ENCODE measurements around the gene BANP. TPM values are rescaled to one million over a fixed set of nuclear protein-coding genes. Genes with fewer than 3 reads are reported as not detected.

Gene BANP
- total RNA-seq, 1 experiment from 2014 or later: 37.2 TPM

DNA sequence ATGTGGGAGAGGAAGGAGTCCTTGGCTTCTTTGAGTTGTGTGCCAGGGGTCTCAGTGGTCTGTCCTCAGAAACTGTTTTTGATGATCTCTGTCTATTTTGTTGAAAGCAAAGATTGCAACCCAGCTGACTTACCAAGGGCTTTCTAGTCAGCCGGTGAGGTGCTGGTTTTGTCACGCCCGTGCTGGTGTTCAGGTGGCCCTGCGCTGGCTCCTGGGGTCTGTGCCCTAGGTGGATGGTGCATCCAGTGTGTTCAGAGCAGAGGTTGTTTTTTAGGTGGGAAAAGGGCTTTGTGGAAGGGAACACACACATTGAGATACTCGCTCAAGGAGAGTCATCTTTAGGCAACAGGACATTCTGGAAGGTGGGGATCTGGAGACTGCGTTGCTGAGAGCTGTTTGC lies 51.0 kb downstream of the BANP start:
- H3K4me2 ChIP-seq (ENCODE audit: low read length): no peak overlapping the region
- BruUV-seq (replicated peaks): no TSS peak
- POLR2A ChIA-PET: no interaction called here
- no peak overlapping the region for H3K27ac ChIP-seq (ENCODE audit: low read depth, low read length)
- H3K9ac ChIP-seq (ENCODE audit: low read length): no peak overlapping the region
- H3K9me2 ChIP-seq (ENCODE audit: insufficient read depth): no peaks in the 10 kb centered on the region
- H3K36me3 ChIP-seq (ENCODE audit: control insufficient read depth in 1 of 2, insufficient read depth in 2 of 2, low read length in 2 of 2): peaks cover 0 to 4% of the 10 kb centered on the region in 2 experiments; a peak in 3 of 4 replicates
- no peaks in the 10 kb centered on the region for H4K20me1 ChIP-seq (ENCODE audit: insufficient read depth)
- ATAC-seq: no peak
- no peaks in the 10 kb centered on the region for H3K27me3 ChIP-seq (ENCODE audit: insufficient read depth, low read length)
- H3K79me2 ChIP-seq (ENCODE audit: insufficient read depth, low read length): no peaks in the 10 kb centered on the region
- RAD21 ChIA-PET (ENCODE audit: low non-redundant PET in 1 of 2, low total read pairs in 2 of 2, uncharacterized antibody in 2 of 2, unreplicated experiment in 2 of 2): no interaction called here
- H3K9me3 ChIP-seq (ENCODE audit: control insufficient read depth in 1 of 2, insufficient read depth in 1 of 2, low read depth in 1 of 2, low read length in 2 of 2): no peaks in the 10 kb centered on the region
- CTCF ChIA-PET: no interaction called here
- H2AFZ ChIP-seq (ENCODE audit: low read depth, low read length, poor library complexity, severe bottlenecking): no peak overlapping the region
- intact Hi-C loops (cut with micrococcal nuclease): no loop called here
- no peak for TF ChIP-seq ZNF274 (IDR thresholded peaks at IDR 0.05; ENCODE audit: low read depth, low read length)
- no peak for TF ChIP-seq YY1 (IDR thresholded peaks at IDR 0.05; ENCODE audit: extremely low read depth, insufficient replicate concordance, low read depth, low read length)
- no peak for TF ChIP-seq EGR1 (IDR thresholded peaks at IDR 0.05; ENCODE audit: low read depth)
- no peak for TF ChIP-seq CEBPB (IDR thresholded peaks at IDR 0.05; ENCODE audit: low read depth)
- TF ChIP-seq ZFX (IDR thresholded peaks at IDR 0.05): no peak
- TF ChIP-seq SIN3A (IDR thresholded peaks at IDR 0.05; ENCODE audit: low read depth): no peak
- TF ChIP-seq, protein P1, sequence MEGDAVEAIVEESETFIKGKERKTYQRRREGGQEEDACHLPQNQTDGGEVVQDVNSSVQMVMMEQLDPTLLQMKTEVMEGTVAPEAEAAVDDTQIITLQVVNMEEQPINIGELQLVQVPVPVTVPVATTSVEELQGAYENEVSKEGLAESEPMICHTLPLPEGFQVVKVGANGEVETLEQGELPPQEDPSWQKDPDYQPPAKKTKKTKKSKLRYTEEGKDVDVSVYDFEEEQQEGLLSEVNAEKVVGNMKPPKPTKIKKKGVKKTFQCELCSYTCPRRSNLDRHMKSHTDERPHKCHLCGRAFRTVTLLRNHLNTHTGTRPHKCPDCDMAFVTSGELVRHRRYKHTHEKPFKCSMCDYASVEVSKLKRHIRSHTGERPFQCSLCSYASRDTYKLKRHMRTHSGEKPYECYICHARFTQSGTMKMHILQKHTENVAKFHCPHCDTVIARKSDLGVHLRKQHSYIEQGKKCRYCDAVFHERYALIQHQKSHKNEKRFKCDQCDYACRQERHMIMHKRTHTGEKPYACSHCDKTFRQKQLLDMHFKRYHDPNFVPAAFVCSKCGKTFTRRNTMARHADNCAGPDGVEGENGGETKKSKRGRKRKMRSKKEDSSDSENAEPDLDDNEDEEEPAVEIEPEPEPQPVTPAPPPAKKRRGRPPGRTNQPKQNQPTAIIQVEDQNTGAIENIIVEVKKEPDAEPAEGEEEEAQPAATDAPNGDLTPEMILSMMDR (IDR thresholded peaks at IDR 0.05 in 2 of 3, conservative IDR thresholded peaks at IDR 0.05 in 1 of 3; ENCODE audit: borderline replicate concordance in 1 of 3, insufficient read depth in 1 of 3, low read depth in 2 of 3, low read length in 2 of 3): no peak
- TF ChIP-seq POLR2A (IDR thresholded peaks at IDR 0.05; ENCODE audit: borderline replicate concordance, extremely low read depth, insufficient read depth, insufficient read length): no peak
- TF ChIP-seq CBX3 (IDR thresholded peaks at IDR 0.05; ENCODE audit: low read depth): no peak
- TF ChIP-seq, protein P2, sequence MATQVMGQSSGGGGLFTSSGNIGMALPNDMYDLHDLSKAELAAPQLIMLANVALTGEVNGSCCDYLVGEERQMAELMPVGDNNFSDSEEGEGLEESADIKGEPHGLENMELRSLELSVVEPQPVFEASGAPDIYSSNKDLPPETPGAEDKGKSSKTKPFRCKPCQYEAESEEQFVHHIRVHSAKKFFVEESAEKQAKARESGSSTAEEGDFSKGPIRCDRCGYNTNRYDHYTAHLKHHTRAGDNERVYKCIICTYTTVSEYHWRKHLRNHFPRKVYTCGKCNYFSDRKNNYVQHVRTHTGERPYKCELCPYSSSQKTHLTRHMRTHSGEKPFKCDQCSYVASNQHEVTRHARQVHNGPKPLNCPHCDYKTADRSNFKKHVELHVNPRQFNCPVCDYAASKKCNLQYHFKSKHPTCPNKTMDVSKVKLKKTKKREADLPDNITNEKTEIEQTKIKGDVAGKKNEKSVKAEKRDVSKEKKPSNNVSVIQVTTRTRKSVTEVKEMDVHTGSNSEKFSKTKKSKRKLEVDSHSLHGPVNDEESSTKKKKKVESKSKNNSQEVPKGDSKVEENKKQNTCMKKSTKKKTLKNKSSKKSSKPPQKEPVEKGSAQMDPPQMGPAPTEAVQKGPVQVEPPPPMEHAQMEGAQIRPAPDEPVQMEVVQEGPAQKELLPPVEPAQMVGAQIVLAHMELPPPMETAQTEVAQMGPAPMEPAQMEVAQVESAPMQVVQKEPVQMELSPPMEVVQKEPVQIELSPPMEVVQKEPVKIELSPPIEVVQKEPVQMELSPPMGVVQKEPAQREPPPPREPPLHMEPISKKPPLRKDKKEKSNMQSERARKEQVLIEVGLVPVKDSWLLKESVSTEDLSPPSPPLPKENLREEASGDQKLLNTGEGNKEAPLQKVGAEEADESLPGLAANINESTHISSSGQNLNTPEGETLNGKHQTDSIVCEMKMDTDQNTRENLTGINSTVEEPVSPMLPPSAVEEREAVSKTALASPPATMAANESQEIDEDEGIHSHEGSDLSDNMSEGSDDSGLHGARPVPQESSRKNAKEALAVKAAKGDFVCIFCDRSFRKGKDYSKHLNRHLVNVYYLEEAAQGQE (IDR thresholded peaks at IDR 0.05; ENCODE audit: low read depth): no peak
- TF ChIP-seq FOSL1 (IDR thresholded peaks at IDR 0.05; ENCODE audit: low read depth): no peak
- TF ChIP-seq SP1 (IDR thresholded peaks at IDR 0.05; ENCODE audit: low read depth): no peak
- TF ChIP-seq EZH2 (IDR thresholded peaks at IDR 0.05): no peak
- TF ChIP-seq SRF (IDR thresholded peaks at IDR 0.05; ENCODE audit: low read depth): no peak
- no peak for TF ChIP-seq RAD21 (IDR thresholded peaks at IDR 0.05; ENCODE audit: low read depth)
- H3K4me1 ChIP-seq (ENCODE audit: control insufficient read depth in 1 of 2, insufficient read depth in 2 of 2, low read length in 2 of 2): no peaks in the 10 kb centered on the region
- DNase-seq (ENCODE audit: low read depth, low spot score): no peak
- no peak overlapping the region for H3K4me3 ChIP-seq (replicated peaks in 1 of 2; ENCODE audit: low read depth in 1 of 2, low read length in 2 of 2)

All from HCT116 (cell line).